Epidermal melanocyte (primary cell): ENCODE results near the gene TIMP1.

Experiments used
- DNase-seq: peaks from one replicate; pipeline ENCODE4 v3.0.0; 2011; ENCODE audit warnings: low spot score; ENCODE audit not compliant: insufficient read length

The TIMP1 gene

DNA sequence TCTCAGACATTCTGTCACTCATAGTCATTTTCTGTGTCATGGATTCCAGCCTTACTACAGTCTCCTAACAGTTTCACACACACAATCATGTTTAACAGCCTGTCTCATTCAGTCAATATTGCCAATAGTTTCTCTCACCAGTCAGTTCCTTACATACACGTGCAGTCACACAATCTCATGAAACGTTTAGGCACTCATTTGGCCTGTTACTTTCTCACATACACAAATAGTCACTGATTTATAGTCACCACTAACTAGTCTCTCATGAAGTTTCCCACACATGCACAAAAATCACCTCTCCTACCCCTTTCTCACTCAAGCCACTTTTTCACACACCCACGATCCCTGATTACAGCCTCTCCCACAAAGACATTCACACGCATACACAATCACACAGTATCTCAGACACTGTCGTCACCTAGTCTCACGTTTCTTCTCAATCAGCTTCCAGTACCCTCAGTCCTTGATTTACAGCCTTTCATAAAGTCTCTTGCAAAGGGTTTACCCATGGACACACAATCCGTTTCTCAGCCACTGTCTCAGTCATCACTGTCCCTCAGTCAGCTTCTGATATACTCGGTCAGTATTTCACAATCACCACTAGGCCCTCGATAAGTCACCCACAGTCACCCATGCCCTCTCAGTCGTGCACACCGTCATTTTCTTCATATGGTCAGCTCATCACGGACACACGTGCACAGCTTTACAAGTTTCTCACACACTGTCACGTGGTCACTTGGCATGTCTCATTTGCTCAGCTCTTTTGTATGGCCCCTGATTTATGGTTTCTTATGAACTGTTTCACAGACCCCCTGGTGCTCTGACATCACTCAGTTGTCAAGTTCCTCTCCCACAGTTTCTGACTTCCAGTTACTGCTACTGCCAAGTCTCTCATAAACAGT, 51.7 kb downstream of the TIMP1 start:
- DNase-seq, result no peak

DNA sequence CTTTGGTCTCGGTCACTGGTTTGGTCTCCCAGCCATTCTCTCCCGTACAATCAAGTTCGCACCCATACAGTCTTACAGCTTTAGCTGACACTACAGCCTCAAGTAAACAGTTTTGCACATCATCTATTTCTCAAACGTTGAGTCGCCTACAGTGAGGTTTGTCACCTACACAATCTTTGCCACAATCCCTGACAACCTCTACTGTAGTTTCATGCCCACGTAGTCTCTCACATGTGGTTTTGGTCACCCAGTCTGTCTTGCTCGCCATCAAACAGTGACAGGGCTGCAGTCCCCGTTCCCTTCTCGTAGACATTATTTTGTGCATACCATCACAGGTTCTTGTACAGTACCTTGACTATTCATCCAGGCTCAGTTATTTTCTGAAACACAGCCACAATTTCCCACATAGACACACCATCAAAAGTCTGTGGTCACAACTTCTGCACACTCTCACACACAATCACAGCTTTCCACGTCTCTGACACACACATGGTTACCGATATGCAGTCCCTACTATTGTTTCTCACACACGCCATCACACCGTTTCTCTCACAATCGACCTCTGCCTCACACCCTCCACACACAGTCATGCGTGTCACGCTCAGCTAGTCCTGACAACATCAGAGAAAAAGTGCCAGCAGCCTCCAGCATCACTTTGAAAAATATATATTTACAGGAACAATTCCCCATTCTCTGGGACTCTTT, 52.8 kb downstream of the TIMP1 start:
- DNase-seq, result no peak
